H9 (cell line): ENCODE measurements around the gene MKI67. TPM values are rescaled to one million over a fixed set of nuclear protein-coding genes. Genes with fewer than 3 reads are reported as not detected.

Experiments used
- DNase-seq: peaks from one replicate; pipeline ENCODE4 v3.0.0-alpha.2; 2017
- H2AFZ ChIP-seq: one replicate; pipeline ENCODE4 v1.6.1; 2013; ENCODE audit warnings: mild to moderate bottlenecking, low read length, control low read depth, moderate library complexity
- H2AK5ac ChIP-seq: 2 replicates; pipeline ENCODE4 v1.6.1; 2013; ENCODE audit warnings: low read length, control low read depth, mixed read lengths; ENCODE audit not compliant: insufficient read length
- H2BK120ac ChIP-seq: one replicate; pipeline ENCODE4 v1.6.1; 2013; ENCODE audit warnings: low read depth, mild to moderate bottlenecking, low read length, control low read depth, inconsistent platforms; ENCODE audit not compliant: poor library complexity, severe bottlenecking
- H2BK12ac ChIP-seq: 2 replicates; pipeline ENCODE4 v1.6.1; 2013; ENCODE audit warnings: low read length, control low read depth, mixed read lengths, low read depth; ENCODE audit not compliant: insufficient read length
- H2BK15ac ChIP-seq: 2 replicates; pipeline ENCODE4 v1.6.1; 2013; ENCODE audit warnings: low read depth, low read length, control low read depth
- H2BK20ac ChIP-seq: one replicate; pipeline ENCODE4 v1.6.1; 2013; ENCODE audit warnings: low read depth, mild to moderate bottlenecking, low read length, control low read depth, inconsistent platforms; ENCODE audit not compliant: poor library complexity, severe bottlenecking
- H2BK5ac ChIP-seq: 2 replicates; pipeline ENCODE4 v1.6.1; 2013; ENCODE audit warnings: low read length, control low read depth, mixed read lengths; ENCODE audit not compliant: insufficient read length
- H3K14ac ChIP-seq: 2 replicates; pipeline ENCODE4 v1.6.1; 2013; ENCODE audit warnings: low read length, control low read depth; ENCODE audit not compliant: insufficient read depth
- H3K18ac ChIP-seq: 2 replicates; pipeline ENCODE4 v1.6.1; 2013; ENCODE audit warnings: low read depth, mild to moderate bottlenecking, mixed read lengths, low read length, control low read depth; ENCODE audit not compliant: insufficient read length
- H3K23ac ChIP-seq: 2 replicates; pipeline ENCODE4 v1.6.1; 2013; ENCODE audit warnings: low read length, control low read depth, mixed read lengths, low read depth; ENCODE audit not compliant: insufficient read length
- H3K23me2 ChIP-seq: 2 replicates; pipeline ENCODE4 v1.6.1; 2013; ENCODE audit warnings: low read depth, mild to moderate bottlenecking, mixed read lengths, low read length, control low read depth; ENCODE audit not compliant: insufficient read length, poor library complexity, severe bottlenecking
- H3K27ac ChIP-seq: 2 replicates; pipeline ENCODE4 v1.5.1; 2013; ENCODE audit warnings: low read length, control low read depth, mixed read lengths, low read depth; ENCODE audit not compliant: insufficient read length
- H3K27me3 ChIP-seq: 2 replicates; pipeline ENCODE4 v1.6.1; 2013; ENCODE audit warnings: low read length, control low read depth, inconsistent platforms; ENCODE audit not compliant: insufficient read depth
- H3K4ac ChIP-seq: 2 replicates; pipeline ENCODE4 v1.6.1; 2013; ENCODE audit warnings: low read depth, mild to moderate bottlenecking, control low read depth, inconsistent platforms, low read length, moderate library complexity
- H3K4me1 ChIP-seq: 2 replicates; pipeline ENCODE4 v1.6.1; 2013; ENCODE audit warnings: low read length, control low read depth, inconsistent platforms; ENCODE audit not compliant: insufficient read depth
- H3K4me2 ChIP-seq: 2 replicates; pipeline ENCODE4 v1.6.1; 2013; ENCODE audit warnings: low read length, control low read depth, mixed read lengths; ENCODE audit not compliant: insufficient read length, insufficient read depth
- H3K56ac ChIP-seq: 2 replicates; pipeline ENCODE4 v1.6.1; 2013; ENCODE audit warnings: low read depth, mild to moderate bottlenecking, mixed read lengths, low read length, control low read depth; ENCODE audit not compliant: insufficient read length
- H3K79me1 ChIP-seq: 2 replicates; pipeline ENCODE4 v1.6.1; 2013; ENCODE audit warnings: low read depth, mild to moderate bottlenecking, moderate library complexity, low read length, control low read depth, inconsistent platforms; ENCODE audit not compliant: insufficient read depth, poor library complexity, severe bottlenecking
- H3K79me2 ChIP-seq: 2 replicates; pipeline ENCODE4 v1.6.1; 2013; ENCODE audit warnings: low read length, control low read depth, inconsistent platforms; ENCODE audit not compliant: insufficient read depth
- H3K9ac ChIP-seq: 2 replicates; pipeline ENCODE4 v1.6.1; 2013; ENCODE audit warnings: low read length, control low read depth, mixed read lengths; ENCODE audit not compliant: insufficient read length; ENCODE audit errors: extremely low read depth
- H3K9me3 ChIP-seq: one replicate; pipeline ENCODE4 v1.6.1; 2013; ENCODE audit warnings: low read depth, low read length, inconsistent platforms; ENCODE audit not compliant: control insufficient read depth
- H3T11ph ChIP-seq: one replicate; pipeline ENCODE4 v1.6.1; 2013; ENCODE audit warnings: mild to moderate bottlenecking, low read length, control low read depth, inconsistent platforms
- H4K20me1 ChIP-seq: one replicate; pipeline ENCODE4 v1.6.1; 2013; ENCODE audit not compliant: control insufficient read depth, insufficient read length, insufficient read depth
- H4K5ac ChIP-seq: 2 replicates; pipeline ENCODE4 v1.6.1; 2013; ENCODE audit warnings: low read depth, mild to moderate bottlenecking, mixed read lengths, low read length, control low read depth; ENCODE audit not compliant: insufficient read length
- H4K8ac ChIP-seq: replicated peaks from 2 replicates; pipeline ENCODE4 v1.6.1; 2013; ENCODE audit warnings: low read length, control low read depth, mixed read lengths, low read depth; ENCODE audit not compliant: insufficient read length
- H4K91ac ChIP-seq: 2 replicates; pipeline ENCODE4 v1.6.1; 2013; ENCODE audit warnings: low read depth, mild to moderate bottlenecking, moderate library complexity, mixed read lengths, low read length, control low read depth; ENCODE audit not compliant: insufficient read length
- H3K27ac Mint-ChIP-seq, 3 experiments: 2 replicates in 2 of 3; 3 replicates in 1 of 3; pipeline ENCODE4 v1.8.0; 2020 to 2021; ENCODE audit warnings: mixed read lengths in 3 of 3, mild to moderate bottlenecking in 1 of 3, moderate library complexity in 1 of 3
- H3K27me3 Mint-ChIP-seq: 2 replicates; pipeline ENCODE4 v1.8.0; 2021; ENCODE audit warnings: low read depth, mild to moderate bottlenecking, moderate library complexity, mixed read lengths
- H3K36me3 Mint-ChIP-seq, 3 experiments: 2 replicates in 2 of 3; 3 replicates in 1 of 3; pipeline ENCODE4 v1.8.0; 2020 to 2021; ENCODE audit warnings: low read depth in 3 of 3, mixed read lengths in 3 of 3; ENCODE audit not compliant: insufficient read depth in 1 of 3
- H3K4me1 Mint-ChIP-seq, 2 experiments: 2 replicates each; pipeline ENCODE4 v1.8.0; 2020; ENCODE audit warnings: mixed read lengths in 2 of 2
- H3K4me3 Mint-ChIP-seq, 2 experiments: 2 replicates in 1 of 2; 3 replicates in 1 of 2; pipeline ENCODE4 v1.8.0; 2020 to 2021; ENCODE audit warnings: mild to moderate bottlenecking in 2 of 2, mixed read lengths in 2 of 2, moderate library complexity in 1 of 2
- H3K9me3 Mint-ChIP-seq, 2 experiments: 2 replicates in 1 of 2; 3 replicates in 1 of 2; pipeline ENCODE4 v1.8.0; 2020; ENCODE audit warnings: mild to moderate bottlenecking in 2 of 2, mixed read lengths in 2 of 2, moderate library complexity in 1 of 2
- WGBS: extraction: QIAGEN DNeasy Blood & Tissue Kit; methylation state at CpG from one replicate; pipeline ENCODE4 v1.1.7; 2013; ENCODE audit warnings: missing lambda C conversion rate, low lambda C conversion rate, mixed read lengths; ENCODE audit not compliant: insufficient read length; ENCODE audit errors: extremely low coverage; 5-methylcytosine and 5-hydroxymethylcytosine counted together
- total RNA-seq: library from RNA; stranded (reverse); gene quantifications from 2 replicates; pipeline ENCODE4 v1.2.1, GENCODE V29; 2021
- TF ChIP-seq, protein P1 (sequence below): fragments of 200-600 bp; sonication (generic); conservative IDR thresholded peaks from 3 replicates; pipeline ENCODE4 v1.8.0; 2021; ENCODE audit warnings: antibody characterized with exemption, mild to moderate bottlenecking

MKI67 gene
- total RNA-seq, 1 experiment from 2014 or later = 108 TPM

DNA sequence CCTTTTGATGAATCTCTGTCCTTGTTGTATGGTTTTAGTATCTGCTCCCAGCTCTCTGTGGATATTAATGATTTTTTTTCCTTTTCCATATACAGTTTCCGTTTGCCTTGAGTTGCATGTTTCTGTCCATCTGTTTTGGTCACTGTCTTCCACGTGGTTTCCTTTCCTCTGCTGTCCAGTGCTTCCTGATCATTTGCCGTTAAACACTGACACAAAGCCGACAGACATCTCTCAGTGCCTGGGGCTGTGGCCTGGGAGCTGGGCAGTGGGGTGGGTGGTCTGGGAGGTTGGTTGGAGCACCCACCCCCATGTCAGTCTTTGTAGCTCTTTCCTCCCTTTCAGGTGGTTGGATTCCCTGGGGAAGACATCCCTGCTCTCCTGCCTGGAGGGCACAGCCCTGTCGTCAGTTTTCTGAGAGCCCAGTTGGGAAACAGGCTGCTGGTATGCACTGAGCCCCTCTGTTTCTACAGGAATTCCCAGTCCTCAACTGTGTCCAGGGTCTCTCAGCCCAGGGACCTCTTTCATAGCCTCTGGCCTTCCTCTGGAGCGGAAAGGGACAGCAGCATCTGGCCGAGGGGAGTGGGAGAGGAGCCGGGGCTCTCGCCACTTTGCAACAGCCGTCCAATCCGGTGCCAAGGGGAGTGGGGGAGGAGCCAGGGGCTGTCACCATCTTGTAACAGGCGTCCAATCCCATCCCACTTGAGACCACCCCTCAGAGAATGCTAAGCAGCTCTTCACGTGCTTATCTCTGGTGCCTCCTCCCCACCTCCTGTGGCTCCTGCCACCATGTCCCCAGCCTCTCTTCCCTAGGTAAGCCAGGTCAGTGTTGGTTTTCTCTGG lies 26.7 kb upstream of the MKI67 start:
- DNase-seq = peak; percentile 74

More for the DNA sequence above, 26.7 kb upstream of the MKI67 start:
- no peak overlapping the region for H3K27ac ChIP-seq
- no peaks in the 10 kb centered on the region for H3K36me3 Mint-ChIP-seq
- no peaks in the 10 kb centered on the region for H3K9me3 ChIP-seq
- peaks cover 17 to 18% of the 10 kb centered on the region in 2 experiments for H3K4me1 Mint-ChIP-seq
- no peak overlapping the region for H2BK12ac ChIP-seq
- H2AK5ac ChIP-seq = no peak overlapping the region
- H2AFZ ChIP-seq = no peak overlapping the region
- no peak overlapping the region for H4K8ac ChIP-seq
- H3K27ac Mint-ChIP-seq = no peak overlapping the region
- WGBS = no CpG with 5 or more reads among the region's 13 CpGs
- H3K4ac ChIP-seq = no peak overlapping the region
- H3K79me1 ChIP-seq = no peaks in the 10 kb centered on the region
- H2BK120ac ChIP-seq = no peak overlapping the region
- H3K9ac ChIP-seq = no peak overlapping the region
- H3K18ac ChIP-seq = no peak overlapping the region
- TF ChIP-seq, protein P1, sequence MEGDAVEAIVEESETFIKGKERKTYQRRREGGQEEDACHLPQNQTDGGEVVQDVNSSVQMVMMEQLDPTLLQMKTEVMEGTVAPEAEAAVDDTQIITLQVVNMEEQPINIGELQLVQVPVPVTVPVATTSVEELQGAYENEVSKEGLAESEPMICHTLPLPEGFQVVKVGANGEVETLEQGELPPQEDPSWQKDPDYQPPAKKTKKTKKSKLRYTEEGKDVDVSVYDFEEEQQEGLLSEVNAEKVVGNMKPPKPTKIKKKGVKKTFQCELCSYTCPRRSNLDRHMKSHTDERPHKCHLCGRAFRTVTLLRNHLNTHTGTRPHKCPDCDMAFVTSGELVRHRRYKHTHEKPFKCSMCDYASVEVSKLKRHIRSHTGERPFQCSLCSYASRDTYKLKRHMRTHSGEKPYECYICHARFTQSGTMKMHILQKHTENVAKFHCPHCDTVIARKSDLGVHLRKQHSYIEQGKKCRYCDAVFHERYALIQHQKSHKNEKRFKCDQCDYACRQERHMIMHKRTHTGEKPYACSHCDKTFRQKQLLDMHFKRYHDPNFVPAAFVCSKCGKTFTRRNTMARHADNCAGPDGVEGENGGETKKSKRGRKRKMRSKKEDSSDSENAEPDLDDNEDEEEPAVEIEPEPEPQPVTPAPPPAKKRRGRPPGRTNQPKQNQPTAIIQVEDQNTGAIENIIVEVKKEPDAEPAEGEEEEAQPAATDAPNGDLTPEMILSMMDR = no peak
- H3K56ac ChIP-seq = no peak overlapping the region
- H3K79me2 ChIP-seq = no peaks in the 10 kb centered on the region
- no peaks in the 10 kb centered on the region for H3K27me3 ChIP-seq
- H4K5ac ChIP-seq = no peak overlapping the region
- no peak overlapping the region for H2BK15ac ChIP-seq
- H3T11ph ChIP-seq = no peak overlapping the region
- H3K27me3 Mint-ChIP-seq = peaks cover 33% of the 10 kb centered on the region
- H3K23ac ChIP-seq = no peak overlapping the region
- H3K4me2 ChIP-seq = no peak overlapping the region
- H4K91ac ChIP-seq = no peak overlapping the region
- H3K23me2 ChIP-seq = no peaks in the 10 kb centered on the region
- H3K4me3 Mint-ChIP-seq = no peak overlapping the region
- no peaks in the 10 kb centered on the region for H3K4me1 ChIP-seq
- H2BK5ac ChIP-seq = no peak overlapping the region
- no peak overlapping the region; the same call in 1 of the 2 replicates for H3K14ac ChIP-seq
- no peaks in the 10 kb centered on the region for H3K9me3 Mint-ChIP-seq
- no peak overlapping the region for H2BK20ac ChIP-seq
- H4K20me1 ChIP-seq = no peaks in the 10 kb centered on the region
